ENCODE measurements around the gene NGEF.
"Not testable (repeated sequence)": the region's sequence is repeated elsewhere in the genome, so short reads cannot be mapped to it uniquely, and the experiment has no call there.

Gene NGEF

GRCh38 chr2:232863996-232864395, 149.1 kb downstream of the NGEF start:
- no peak for DNase-seq

GRCh38 chr2:232861353-232861752, 151.7 kb downstream of the NGEF start:
- DNase-seq = no peak

- DNase-seq = no peak
These were observed 152.3 kb downstream of the NGEF start for GRCh38 chr2:232860593-232861241.

GRCh38 chr2:232859385-232859916, 153.6 kb downstream of the NGEF start:
- DNase-seq = no peak

- DNase-seq = no peak
These were observed 155.9 kb downstream of the NGEF start for GRCh38 chr2:232857158-232857563.

- DNase-seq = no peak
These were observed 159.0 kb downstream of the NGEF start for GRCh38 chr2:232854082-232854481.

- DNase-seq = no peak
These were observed 160.4 kb downstream of the NGEF start for GRCh38 chr2:232852676-232853075.

- not testable (repeated sequence) for DNase-seq
These were observed 161.0 kb downstream of the NGEF start for GRCh38 chr2:232852081-232852480.

- DNase-seq = no peak
These were observed 163.0 kb downstream of the NGEF start for GRCh38 chr2:232850039-232850438.

- no peak for DNase-seq
These were observed 167.0 kb downstream of the NGEF start for GRCh38 chr2:232846055-232846454.

GRCh38 chr2:232843834-232844233, 169.2 kb downstream of the NGEF start:
- DNase-seq = no peak

GRCh38 chr2:232842689-232843088, 170.4 kb downstream of the NGEF start:
- DNase-seq = no peak

GRCh38 chr2:232839411-232840079, 173.5 kb downstream of the NGEF start:
- no peak for DNase-seq

- peak; percentile 70 for DNase-seq
These were observed 174.6 kb downstream of the NGEF start for GRCh38 chr2:232838406-232838874.

- no peak for DNase-seq
These were observed 176.1 kb downstream of the NGEF start for GRCh38 chr2:232836934-232837333.

- DNase-seq = no peak
These were observed 177.3 kb downstream of the NGEF start for GRCh38 chr2:232835687-232836208.

GRCh38 chr2:232833830-232834229, 179.2 kb downstream of the NGEF start:
- no peak for DNase-seq

GRCh38 chr2:232831496-232831895, 181.6 kb downstream of the NGEF start:
- DNase-seq = no peak

- no peak for DNase-seq
These were observed 183.1 kb downstream of the NGEF start for GRCh38 chr2:232829988-232830387.
